ENCODE data around the gene CCAR1. TPM values are rescaled to one million over a fixed set of nuclear protein-coding genes. Genes with fewer than 3 reads are reported as not detected.

Gene CCAR1
- 61.4 and 64.2 TPM in 2 replicates for polyA plus RNA-seq (2011; rRNA removed)
- polyA minus RNA-seq (2011; rRNA and poly(A)+ RNA removed): 47.6 and 59.5 TPM in 2 replicates

- CTCF ChIA-PET: interaction anchor here (0.7 kb wide), 1 partner anchor 14 kb away, joined by 3 read pairs; no protein-coding TSS in a partner anchor
- Histone ChIP-seq H3K27me3 (ENCODE audit: control insufficient read depth, insufficient read depth, low read length) (no peaks in the 10 kb centered on the region), H3K4me3 (ENCODE audit: low read depth, low read length) (peak within 1 kb of the TSS; percentile 84), H3K36me3 (ENCODE audit: control insufficient read depth, insufficient read depth, low read length) (peaks cover 1% of the 10 kb centered on the region)
- peak; percentile 95 for DNase-seq (ENCODE audit: low read depth)
- TF ChIP-seq CTCF (IDR thresholded peaks at IDR 0.05; ENCODE audit: insufficient read depth, low read depth, low read length): no peak
- POLR2A ChIA-PET: interaction anchor here (0.7 kb wide), 1 partner anchor 14 kb away, joined by 4 read pairs; no protein-coding TSS in a partner anchor
Observed at GRCh38 chr10:68720793-68721672, at the start of gene CCAR1. TSS of gene CCAR1 (plus strand) at chr10:68721239. CDS start at chr10:68722505, 1,266 bp downstream.

- CTCF ChIA-PET: no interaction called here
- POLR2A ChIA-PET: no interaction called here
- DNase-seq (ENCODE audit: low read depth): no peak
- no peak for TF ChIP-seq CTCF (IDR thresholded peaks at IDR 0.05; ENCODE audit: insufficient read depth, low read depth, low read length)
- Histone ChIP-seq H3K4me3 (ENCODE audit: low read depth, low read length) (no peak overlapping the region), H3K27me3 (ENCODE audit: control insufficient read depth, insufficient read depth, low read length) (no peaks in the 10 kb centered on the region), H3K36me3 (ENCODE audit: control insufficient read depth, insufficient read depth, low read length) (peaks cover 5% of the 10 kb centered on the region)
Observed at GRCh38 chr10:68684413-68684812, 36.6 kb upstream of the CCAR1 start.

GRCh38 chr10:68696018-68696417 is 25.0 kb upstream of the CCAR1 start:
- no peak for TF ChIP-seq CTCF (IDR thresholded peaks at IDR 0.05; ENCODE audit: insufficient read depth, low read depth, low read length)
- POLR2A ChIA-PET: no interaction called here
- DNase-seq (ENCODE audit: low read depth): no peak
- Histone ChIP-seq H3K27me3 (ENCODE audit: control insufficient read depth, insufficient read depth, low read length) (no peaks in the 10 kb centered on the region), H3K4me3 (ENCODE audit: low read depth, low read length) (no peak overlapping the region), H3K36me3 (ENCODE audit: control insufficient read depth, insufficient read depth, low read length) (peaks cover 5% of the 10 kb centered on the region)
- CTCF ChIA-PET: interaction anchor here (1.2 to 2.3 kb wide), 2 partner anchors 22 to 145 kb away, joined by 4 to 6 read pairs; no protein-coding TSS in a partner anchor

GRCh38 chr10:68697106-68697505 is 23.9 kb upstream of the CCAR1 start:
- ChIA-PET POLR2A (no interaction called here), CTCF (interaction anchor here (0.6 to 1.0 kb wide), 2 partner anchors 90 to 203 kb away, joined by 3 read pairs; no protein-coding TSS in a partner anchor)
- no peak for TF ChIP-seq CTCF (IDR thresholded peaks at IDR 0.05; ENCODE audit: insufficient read depth, low read depth, low read length)
- no peak for DNase-seq (ENCODE audit: low read depth)
- Histone ChIP-seq H3K36me3 (ENCODE audit: control insufficient read depth, insufficient read depth, low read length) (no peaks in the 10 kb centered on the region), H3K4me3 (ENCODE audit: low read depth, low read length) (no peak overlapping the region), H3K27me3 (ENCODE audit: control insufficient read depth, insufficient read depth, low read length) (no peaks in the 10 kb centered on the region)

GRCh38 chr10:68700197-68700596 is 20.8 kb upstream of the CCAR1 start:
- no peak overlapping the region for H3K4me3 ChIP-seq (ENCODE audit: low read depth, low read length)
- H3K36me3 ChIP-seq (ENCODE audit: control insufficient read depth, insufficient read depth, low read length): no peaks in the 10 kb centered on the region
- no peak for DNase-seq (ENCODE audit: low read depth)
- CTCF ChIA-PET: no interaction called here
- no peak for TF ChIP-seq CTCF (IDR thresholded peaks at IDR 0.05; ENCODE audit: insufficient read depth, low read depth, low read length)
- H3K27me3 ChIP-seq (ENCODE audit: control insufficient read depth, insufficient read depth, low read length): no peaks in the 10 kb centered on the region
- POLR2A ChIA-PET: no interaction called here
